CD14-positive monocyte (primary cell): ENCODE data around the gene CENPF. TPM values are rescaled to one million over a fixed set of nuclear protein-coding genes. Genes with fewer than 3 reads are reported as not detected.
A peak's percentile ranks its signal among the peaks of the same experiment; 100 is the strongest.
"Not testable (repeated sequence)": the region's sequence is repeated elsewhere in the genome, so short reads cannot be mapped to it uniquely, and the experiment has no call there.

Source experiments
- DNase-seq, 3 donors: peaks; one replicate each; pipeline ENCODE4 v3.0.0-alpha.2; 2011 to 2022
- H2AFZ ChIP-seq: 2 replicates; pipeline ENCODE4 v1.6.0; 2012; ENCODE audit warnings: mild to moderate bottlenecking, low read depth, low read length, inconsistent platforms; ENCODE audit not compliant: insufficient read depth, poor library complexity, severe bottlenecking
- H3K27ac ChIP-seq, 2 donors: 1 replicate in 1 of 2; 2 replicates in 1 of 2; pipeline ENCODE4 v1.5.1; 2012 to 2013; ENCODE audit warnings: low read length in 2 of 2, control low read depth in 1 of 2, inconsistent platforms in 1 of 2, low read depth in 1 of 2, mild to moderate bottlenecking in 1 of 2
- H3K27me3 ChIP-seq, 2 donors: one replicate each; pipeline versions ENCODE4 v1.6.0 to v1.6.1; 2011 to 2013; ENCODE audit warnings: low read length in 2 of 2; ENCODE audit not compliant: control insufficient read depth in 2 of 2, insufficient read depth in 2 of 2
- H3K36me3 ChIP-seq, 2 donors: replicated peaks in 1 of 2; 1 replicate in 1 of 2; 2 replicates in 1 of 2; pipeline versions ENCODE4 v1.5.1 to v1.6.1; 2012 to 2013; ENCODE audit warnings: low read length in 2 of 2, control low read depth in 1 of 2, inconsistent platforms in 1 of 2, mild to moderate bottlenecking in 1 of 2; ENCODE audit not compliant: insufficient read depth in 2 of 2, control insufficient read depth in 1 of 2
- H3K4me1 ChIP-seq, 2 donors: 1 replicate in 1 of 2; 2 replicates in 1 of 2; pipeline versions ENCODE4 v1.5.1 to v1.6.1; 2012 to 2013; ENCODE audit warnings: low read length in 2 of 2, control low read depth in 1 of 2, inconsistent platforms in 1 of 2, mild to moderate bottlenecking in 1 of 2, moderate library complexity in 1 of 2; ENCODE audit not compliant: insufficient read depth in 2 of 2, control insufficient read depth in 1 of 2
- H3K4me2 ChIP-seq: replicated peaks from 2 replicates; pipeline ENCODE3; 2012; ENCODE audit warnings: low read length, moderate library complexity, mild to moderate bottlenecking; ENCODE audit not compliant: poor library complexity, severe bottlenecking; ENCODE audit errors: extremely low read depth
- H3K4me3 ChIP-seq, 3 experiments: fragments of 200-600 bp in 1 of 3; sonication (generic) in 1 of 3; replicated peaks in 1 of 3; 1 replicate in 2 of 3; 2 replicates in 1 of 3; pipeline ENCODE4 v1.5.1; 2011 to 2013; ENCODE audit warnings: low read length in 3 of 3, mild to moderate bottlenecking in 3 of 3, control low read depth in 2 of 3, low read depth in 2 of 3, inconsistent platforms in 1 of 3, moderate library complexity in 1 of 3
- H3K79me2 ChIP-seq: 2 replicates; pipeline ENCODE4 v1.6.0; 2012; ENCODE audit warnings: mild to moderate bottlenecking, control low read depth, inconsistent platforms, low read length, moderate library complexity; ENCODE audit not compliant: insufficient read depth
- H3K9ac ChIP-seq: 2 replicates; pipeline ENCODE4 v1.6.0; 2017; ENCODE audit warnings: low read length, mild to moderate bottlenecking; ENCODE audit not compliant: insufficient read depth, poor library complexity, severe bottlenecking
- H3K9me3 ChIP-seq, 2 donors: replicated peaks in 1 of 2; 1 replicate in 1 of 2; 2 replicates in 1 of 2; pipeline versions ENCODE4 v1.5.1 to v1.6.1; 2012 to 2013; ENCODE audit warnings: low read length in 2 of 2, control low read depth in 1 of 2; ENCODE audit not compliant: control insufficient read depth in 1 of 2, insufficient read depth in 1 of 2
- H4K20me1 ChIP-seq: 2 replicates; pipeline ENCODE4 v1.6.0; 2012; ENCODE audit warnings: mild to moderate bottlenecking, low read length, control low read depth, moderate library complexity; ENCODE audit not compliant: insufficient read depth
- H3K27ac Mint-ChIP-seq, 7 donors: one replicate each; pipeline ENCODE4 v1.8.0; 2020; ENCODE audit warnings: mild to moderate bottlenecking in 7 of 7, mixed read lengths in 7 of 7, moderate library complexity in 6 of 7, inconsistent platforms in 2 of 7
- H3K27me3 Mint-ChIP-seq, 3 donors: one replicate each; pipeline ENCODE4 v1.8.0; 2021 to 2022; ENCODE audit warnings: low read depth in 3 of 3, mild to moderate bottlenecking in 3 of 3, mixed read lengths in 3 of 3, moderate library complexity in 3 of 3, inconsistent platforms in 1 of 3
- H3K36me3 Mint-ChIP-seq, 2 donors: one replicate each; pipeline ENCODE4 v1.8.0; 2020; ENCODE audit warnings: mixed read lengths in 2 of 2, inconsistent platforms in 1 of 2, mild to moderate bottlenecking in 1 of 2
- H3K4me1 Mint-ChIP-seq: one replicate; pipeline ENCODE4 v1.8.0; 2020; ENCODE audit warnings: mild to moderate bottlenecking, mixed read lengths
- H3K4me3 Mint-ChIP-seq, 2 donors: one replicate each; pipeline ENCODE4 v1.8.0; 2020; ENCODE audit warnings: mild to moderate bottlenecking in 2 of 2, mixed read lengths in 2 of 2, moderate library complexity in 1 of 2
- H3K9me3 Mint-ChIP-seq, 7 donors: one replicate each; pipeline ENCODE4 v1.8.0; 2020 to 2022; ENCODE audit warnings: mixed read lengths in 7 of 7, mild to moderate bottlenecking in 6 of 7, moderate library complexity in 6 of 7, inconsistent platforms in 2 of 7
- WGBS: methylation state at CpG from one replicate; pipeline ENCODE4 v1.1.5; 2013; ENCODE audit warnings: missing lambda C conversion rate; ENCODE audit not compliant: insufficient coverage; 5-methylcytosine and 5-hydroxymethylcytosine counted together
- intact Hi-C, 2 donors: fragments of 100-400 bp; cut with micrococcal nuclease; formaldehyde crosslinking; loops; one replicate each; pipeline versions ENCODE4 v1.15.0 to v1.15.1; 2023
- polyA plus RNA-seq, 3 donors: library from polyadenylated mRNA; depleted of rRNA in 1 of 3; unstranded in 2 of 3; stranded (reverse) in 1 of 3; fragments of 300-500 nt in 2 of 3; fragments of >200 nt in 1 of 3; fragmentation: Illumina TruSeq in 2 of 3; gene quantifications; 1 replicate in 2 of 3; 2 replicates in 1 of 3; pipeline ENCODE4 v1.2.3, GENCODE V29; 2012 to 2021

The CENPF gene
- polyA plus RNA-seq, 3 donors, result 0.01 to 0.29 TPM; not detected in 1

DNA sequence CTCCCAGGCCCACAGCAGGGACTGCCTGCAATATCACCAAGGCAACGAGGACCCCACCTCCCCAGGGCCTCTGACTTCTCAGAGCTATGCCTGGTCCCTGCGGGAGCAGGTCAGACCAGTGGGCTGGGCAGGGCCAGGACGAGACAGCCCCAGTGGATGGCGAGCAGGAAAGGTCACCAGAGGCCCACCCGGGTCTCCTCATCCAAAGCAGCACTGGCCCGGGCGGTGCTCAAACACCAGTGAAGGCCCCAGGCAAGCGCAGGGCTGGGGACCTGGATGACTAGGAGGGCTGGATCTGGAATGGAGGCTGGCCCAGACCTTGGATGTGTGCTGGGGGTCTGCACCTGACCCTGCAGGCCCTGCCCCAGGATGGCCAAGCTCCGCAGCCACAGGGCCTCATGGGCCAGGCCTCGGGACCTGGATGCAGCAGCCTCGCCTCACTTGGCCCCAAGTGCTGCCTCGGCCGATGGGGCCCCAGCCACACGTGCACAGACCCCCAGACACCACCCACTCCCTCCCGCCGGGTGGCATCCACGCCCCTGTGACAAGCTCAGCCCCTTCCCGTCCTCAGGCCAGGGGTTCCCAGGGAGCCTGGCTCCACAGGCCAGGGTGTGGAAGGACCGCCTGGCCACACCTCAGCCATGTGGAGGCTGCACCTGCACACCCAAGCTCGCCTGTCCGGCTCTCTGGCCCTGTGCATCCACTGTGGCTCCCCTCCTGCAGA lies 4.7 kb downstream of the CENPF start:
- H3K4me3 Mint-ChIP-seq, H3K36me3 ChIP-seq, H3K27ac Mint-ChIP-seq, H3K4me3 ChIP-seq, intact Hi-C loops, H3K4me2 ChIP-seq, H4K20me1 ChIP-seq, DNase-seq, H3K27me3 Mint-ChIP-seq, H3K27ac ChIP-seq, H2AFZ ChIP-seq, H3K9ac ChIP-seq, H3K27me3 ChIP-seq, H3K9me3 ChIP-seq: not testable (repeated sequence)
- Histone ChIP-seq H3K79me2 (peaks cover 95% of the 10 kb centered on the region), H3K4me1 (peaks cover 13 to 18% of the 10 kb centered on the region in 2 donors)
- 98% methylated on average over 11 of the region's 21 CpGs for WGBS
- H3K36me3 Mint-ChIP-seq, result peaks cover 12 to 40% of the 10 kb centered on the region in 2 donors
- H3K9me3 Mint-ChIP-seq, result peaks cover 0 to 12% (median 5%) of the 10 kb centered on the region in 7 donors
- H3K4me1 Mint-ChIP-seq, result peaks cover 18% of the 10 kb centered on the region

DNA sequence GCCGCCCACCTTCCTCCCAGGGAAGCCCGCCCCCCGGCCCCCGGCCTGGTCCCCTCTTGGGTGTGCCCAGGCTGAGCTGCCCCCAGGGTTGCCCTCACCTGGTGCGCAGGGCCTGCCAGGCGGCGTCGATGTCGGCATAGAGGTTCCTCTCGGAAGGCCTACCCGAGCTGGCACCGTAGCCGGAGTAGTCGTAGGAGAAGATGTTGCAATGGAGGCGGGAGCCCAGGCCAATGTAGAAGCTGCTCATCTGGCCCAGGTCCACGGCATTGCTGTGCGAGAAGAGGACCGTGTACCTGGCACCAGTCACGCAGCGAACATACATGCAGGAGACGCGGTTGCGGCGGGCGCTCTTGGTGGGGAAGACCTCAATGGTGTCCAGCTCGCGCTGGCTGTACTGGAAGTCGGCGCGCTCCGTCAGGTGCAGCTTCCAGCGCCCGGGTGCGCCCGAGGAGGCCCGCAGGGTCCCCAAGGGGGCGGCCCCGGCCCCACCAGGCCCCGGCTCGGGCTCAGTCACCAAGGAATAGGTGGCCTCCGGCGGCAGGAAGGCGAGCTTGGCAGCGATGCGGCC lies 5.3 kb downstream of the CENPF start:
- WGBS, result 96% methylated on average over 35 of the region's 45 CpGs
- intact Hi-C loops, H2AFZ ChIP-seq, H3K27ac ChIP-seq, H3K27ac Mint-ChIP-seq, H3K9me3 ChIP-seq, H3K4me2 ChIP-seq, H3K27me3 Mint-ChIP-seq, H3K27me3 ChIP-seq, H3K4me3 ChIP-seq, H3K4me3 Mint-ChIP-seq, H4K20me1 ChIP-seq, DNase-seq: not testable (repeated sequence)
- Histone ChIP-seq H3K4me1 (peaks cover 13 to 17% of the 10 kb centered on the region in 2 donors), H3K9ac (peak overlapping the region; percentile 15), H3K36me3 (peaks cover under 1 to 12% of the 10 kb centered on the region in 2 donors), H3K79me2 (peaks cover 100% of the 10 kb centered on the region)
- H3K36me3 Mint-ChIP-seq, result peaks cover 12 to 40% of the 10 kb centered on the region in 2 donors
- H3K9me3 Mint-ChIP-seq, result peaks cover 0 to 12% (median 5%) of the 10 kb centered on the region in 7 donors
- H3K4me1 Mint-ChIP-seq, result peaks cover 14% of the 10 kb centered on the region

DNA sequence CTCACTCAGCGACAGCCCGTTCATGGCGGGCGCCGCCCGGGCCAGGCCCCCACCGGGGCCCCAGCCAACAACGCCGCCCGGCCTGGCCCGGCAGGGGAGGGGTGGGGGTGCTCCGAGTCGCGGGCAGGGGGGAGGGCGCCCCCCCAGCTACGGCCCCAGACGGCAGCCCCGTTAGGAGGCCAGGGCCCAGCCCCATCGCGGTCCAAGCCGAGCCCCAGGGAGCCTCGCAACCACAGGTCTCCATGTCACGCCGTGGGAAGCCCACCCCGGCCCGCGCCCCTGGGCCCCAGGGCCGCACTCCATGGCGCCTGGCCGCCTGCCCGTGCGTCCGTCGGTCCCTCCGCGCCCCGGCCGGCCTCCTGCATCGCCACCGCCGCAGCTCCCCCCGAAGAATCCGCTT lies 5.8 kb downstream of the CENPF start:
- H3K4me1 ChIP-seq, result peaks cover 9 to 12% of the 10 kb centered on the region in 2 donors
- H3K4me3 Mint-ChIP-seq, H3K4me3 ChIP-seq, intact Hi-C loops, H3K9me3 ChIP-seq, H3K27ac Mint-ChIP-seq, DNase-seq, H2AFZ ChIP-seq, H3K27me3 Mint-ChIP-seq, H3K27ac ChIP-seq, H3K4me2 ChIP-seq, H3K27me3 ChIP-seq, H4K20me1 ChIP-seq: not testable (repeated sequence)
- Mint-ChIP-seq H3K36me3 (peaks cover 12 to 45% of the 10 kb centered on the region in 2 donors), H3K4me1 (peaks cover 10% of the 10 kb centered on the region), H3K9me3 (peaks cover 0 to 12% (median 5%) of the 10 kb centered on the region in 7 donors)
- H3K9ac ChIP-seq, result peak overlapping the region; percentile 15
- H3K79me2 ChIP-seq, result peaks cover 100% of the 10 kb centered on the region
- 98% methylated on average over 25 of the region's 43 CpGs for WGBS
- peaks cover 6 to 16% of the 10 kb centered on the region in 2 donors for H3K36me3 ChIP-seq
